Fibroblast of the conjunctiva (primary cell): ENCODE measurements around the gene ASAP2.
A peak's percentile ranks its signal among the peaks of the same experiment; 100 is the strongest.

Experiments used
- DNase-seq: peaks from one replicate; pipeline ENCODE4 v3.0.0-alpha.2; 2010; ENCODE audit warnings: low read depth

Gene ASAP2

GRCh38 chr2:9403924-9404323 is 197.3 kb downstream of the ASAP2 start:
- no peak for DNase-seq

GRCh38 chr2:9404451-9404850 is 197.8 kb downstream of the ASAP2 start:
- no peak for DNase-seq

GRCh38 chr2:9405636-9406035 is 199.0 kb downstream of the ASAP2 start:
- no peak for DNase-seq

GRCh38 chr2:9406529-9407362 is 200.1 kb downstream of the ASAP2 start:
- no peak for DNase-seq

GRCh38 chr2:9407363-9407811 is 200.8 kb downstream of the ASAP2 start:
- no peak for DNase-seq

GRCh38 chr2:9408641-9409151 is 202.1 kb downstream of the ASAP2 start:
- DNase-seq: no peak

GRCh38 chr2:9410108-9410507 is 203.5 kb downstream of the ASAP2 start:
- DNase-seq: no peak

- no peak for DNase-seq
Observed at GRCh38 chr2:9412781-9413180, 206.2 kb downstream of the ASAP2 start.

GRCh38 chr2:9415516-9416169 is 209.0 kb downstream of the ASAP2 start:
- no peak for DNase-seq

GRCh38 chr2:9416267-9416961 is 209.8 kb downstream of the ASAP2 start:
- no peak for DNase-seq

GRCh38 chr2:9416962-9417316 is 210.3 kb downstream of the ASAP2 start:
- no peak for DNase-seq

- no peak for DNase-seq
Observed at GRCh38 chr2:9417725-9418124, 211.1 kb downstream of the ASAP2 start.

- DNase-seq: no peak
Observed at GRCh38 chr2:9418746-9419145, 212.1 kb downstream of the ASAP2 start.

GRCh38 chr2:9419541-9419940 is 212.9 kb downstream of the ASAP2 start:
- no peak for DNase-seq

GRCh38 chr2:9420495-9420894 is 213.9 kb downstream of the ASAP2 start:
- no peak for DNase-seq

- no peak for DNase-seq
Observed at GRCh38 chr2:9422321-9423099, 215.9 kb downstream of the ASAP2 start.

GRCh38 chr2:9423100-9423921 is 216.7 kb downstream of the ASAP2 start, which contains the start of the genes CPSF3 and ITGB1BP1:
Gene CPSF3, plus strand, starts transcription at chr2:9423654. Its CDS starts 120 bp downstream, at chr2:9423774.
Gene ITGB1BP1, minus strand, starts transcription at chr2:9423528. Its CDS starts 4,831 bp downstream, at chr2:9418697.
- DNase-seq: peak; percentile 95

GRCh38 chr2:9423922-9424272 is 217.3 kb downstream of the ASAP2 start:
- no peak for DNase-seq

- no peak for DNase-seq
Observed at GRCh38 chr2:9424447-9425164, 218.0 kb downstream of the ASAP2 start.

GRCh38 chr2:9428965-9429577 is 222.5 kb downstream of the ASAP2 start:
- DNase-seq: no peak
